Activated T-cell treated with anti-CD3 and anti-CD28 coated beads for 1 hour (primary cell): ENCODE measurements around the gene YAF2.
"Not testable (repeated sequence)": the region's sequence is repeated elsewhere in the genome, so short reads cannot be mapped to it uniquely, and the experiment has no call there.

Experiments used
- DNase-seq: peaks from one replicate; pipeline ENCODE4 v3.0.0-alpha.2; 2020; ENCODE audit warnings: low read depth

Gene YAF2

DNA sequence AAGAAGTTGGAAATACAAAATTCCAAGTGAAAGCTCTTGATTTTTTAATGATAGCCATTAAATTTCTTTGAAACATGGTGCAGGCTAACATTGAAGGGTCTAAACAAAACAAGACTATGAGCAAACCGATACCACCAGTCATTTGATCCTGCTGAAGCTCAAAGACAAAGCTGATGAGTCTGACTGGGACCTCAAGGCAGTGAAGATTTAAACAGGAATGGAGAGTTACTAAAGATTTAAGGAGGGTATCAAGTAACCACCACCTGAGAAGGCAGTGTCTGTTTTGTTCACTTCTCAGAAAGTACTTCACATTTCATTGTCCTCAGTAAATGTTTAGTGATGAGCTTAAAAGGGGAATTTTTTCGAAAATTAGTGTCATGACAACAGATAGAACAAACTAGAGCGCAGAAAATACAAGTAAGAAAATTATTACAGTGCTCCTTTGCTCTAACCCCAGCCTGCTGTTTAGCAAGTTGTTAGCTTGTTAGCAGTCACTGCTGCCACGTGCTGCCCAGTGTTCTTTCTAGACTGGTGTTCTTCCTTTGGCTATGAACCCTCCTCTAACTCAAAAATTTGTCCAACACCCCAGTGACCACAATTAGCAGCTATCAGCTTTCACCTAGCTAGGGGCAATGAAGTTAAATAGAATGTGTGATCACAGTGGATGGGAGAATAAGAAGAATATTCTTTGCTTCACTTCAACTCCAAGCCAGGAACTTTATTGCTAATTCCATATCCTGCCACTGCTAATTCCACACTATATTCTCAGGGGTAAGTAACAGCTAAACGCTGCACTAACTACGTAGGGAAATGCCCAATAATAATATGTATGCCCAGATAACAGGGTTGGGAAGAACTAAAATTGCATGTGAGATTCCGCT is 41.1 kb downstream of the YAF2 start:
- DNase-seq = no peak

DNA sequence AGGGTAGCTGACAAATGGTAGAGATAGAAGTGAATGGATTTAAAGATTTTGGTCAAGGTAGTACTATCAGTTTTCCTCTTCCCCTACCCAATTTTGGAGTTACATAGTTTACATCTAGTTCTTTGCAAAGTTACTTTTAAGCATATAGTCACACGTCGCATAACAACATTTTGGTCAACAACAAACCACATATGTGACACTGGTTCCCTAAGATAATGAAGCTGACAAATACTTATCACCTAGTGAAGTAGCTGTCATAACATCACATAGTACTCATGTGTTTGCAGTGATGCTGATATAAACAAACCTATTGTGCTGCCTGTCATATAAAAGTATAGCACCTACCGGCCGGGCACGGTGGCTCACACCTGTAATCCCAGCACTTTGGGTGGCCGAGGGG is 45.4 kb downstream of the YAF2 start:
- no peak for DNase-seq

DNA sequence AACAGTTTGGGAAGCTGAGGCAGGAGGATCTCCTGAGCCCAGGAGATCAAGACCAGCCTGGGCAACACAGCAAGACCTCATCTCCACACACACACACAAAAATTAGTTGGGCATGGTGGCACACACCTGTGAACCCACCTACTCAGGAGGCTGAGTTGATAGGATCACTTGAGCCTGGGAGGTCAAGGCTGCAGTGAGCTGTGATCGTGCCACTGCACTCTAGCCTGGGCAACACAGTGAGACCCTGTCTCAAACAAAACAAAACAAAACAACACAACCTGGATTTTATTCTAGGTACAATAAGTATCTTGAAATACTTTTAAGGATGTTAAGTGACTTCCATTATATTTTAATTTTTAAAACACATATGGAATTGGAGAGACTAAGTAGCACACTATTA is 45.8 kb downstream of the YAF2 start:
- DNase-seq = no peak

DNA sequence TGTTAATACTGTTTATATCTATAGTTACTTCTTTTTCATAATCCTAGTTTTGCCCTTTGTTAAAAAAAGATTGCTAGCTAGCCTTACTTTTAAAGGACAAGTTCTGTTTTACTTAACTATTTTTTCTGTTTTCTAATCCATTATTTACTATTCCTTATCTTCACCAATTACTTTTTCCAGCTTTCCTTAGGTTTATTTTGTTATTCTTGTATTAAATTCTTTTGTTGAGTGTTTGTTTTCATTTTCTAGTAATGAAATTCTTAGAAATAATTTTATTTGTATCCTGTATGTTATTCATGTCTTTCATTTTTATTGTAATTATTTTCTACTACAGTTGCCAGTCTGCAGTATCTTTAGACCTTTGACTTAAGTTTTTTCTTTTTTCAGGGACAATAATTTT is 47.7 kb downstream of the YAF2 start:
- no peak for DNase-seq

DNA sequence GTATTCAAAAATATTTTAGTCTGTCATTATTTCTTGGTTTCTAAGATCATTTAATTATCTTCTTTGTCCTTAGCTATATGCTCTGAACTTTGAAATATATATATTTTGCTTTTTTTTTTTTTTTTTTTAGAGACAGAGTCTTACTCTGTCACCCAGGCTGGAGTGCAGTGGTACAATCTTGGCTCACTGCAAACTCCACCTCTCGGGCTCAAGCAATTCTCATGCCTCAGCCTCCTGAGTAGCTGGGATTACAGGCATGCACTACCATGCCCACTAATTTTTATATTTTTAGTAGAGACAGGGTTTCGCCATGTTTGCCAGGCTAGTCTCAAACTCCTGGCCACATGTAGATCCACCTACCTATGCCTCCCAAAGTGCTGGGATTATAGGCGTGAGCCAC is 49.8 kb downstream of the YAF2 start:
- DNase-seq = not testable (repeated sequence)

DNA sequence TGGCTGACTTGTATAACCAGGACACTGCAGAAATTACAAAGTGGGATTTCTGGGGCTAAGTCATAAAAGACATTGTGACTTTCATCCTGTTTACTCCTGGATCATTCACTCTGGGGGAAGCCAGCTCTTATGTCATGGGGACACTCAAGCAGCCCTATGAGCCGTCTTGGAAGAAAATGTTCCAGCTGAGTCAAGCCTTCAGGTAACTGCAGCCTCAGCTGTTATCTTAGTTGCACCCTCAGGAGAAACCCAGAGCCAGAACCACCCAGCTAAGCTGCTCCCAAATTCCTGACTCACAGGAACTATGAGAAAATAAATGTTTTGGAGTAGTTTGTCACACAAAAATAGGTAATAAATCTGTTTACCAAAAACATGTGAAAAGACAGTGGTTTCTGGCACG is 50.2 kb downstream of the YAF2 start:
- no peak for DNase-seq

DNA sequence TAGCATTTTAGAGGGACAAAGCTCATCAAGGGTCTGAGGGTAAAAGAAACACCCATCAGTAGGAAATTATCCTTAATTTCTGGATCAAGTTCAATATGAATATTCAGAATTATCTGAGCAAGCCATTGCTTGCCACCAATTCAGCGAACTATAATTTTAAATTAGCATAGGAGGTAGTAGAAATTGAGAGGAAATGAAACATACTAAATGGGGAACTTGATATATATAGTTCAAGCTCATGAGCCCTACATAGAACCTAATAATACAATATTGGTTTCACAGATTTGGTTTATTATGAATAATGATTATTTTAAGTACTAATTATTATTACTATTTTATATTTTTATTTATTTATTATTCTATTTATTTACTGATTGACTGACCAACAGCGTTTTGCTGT is 51.3 kb downstream of the YAF2 start:
- DNase-seq = no peak

DNA sequence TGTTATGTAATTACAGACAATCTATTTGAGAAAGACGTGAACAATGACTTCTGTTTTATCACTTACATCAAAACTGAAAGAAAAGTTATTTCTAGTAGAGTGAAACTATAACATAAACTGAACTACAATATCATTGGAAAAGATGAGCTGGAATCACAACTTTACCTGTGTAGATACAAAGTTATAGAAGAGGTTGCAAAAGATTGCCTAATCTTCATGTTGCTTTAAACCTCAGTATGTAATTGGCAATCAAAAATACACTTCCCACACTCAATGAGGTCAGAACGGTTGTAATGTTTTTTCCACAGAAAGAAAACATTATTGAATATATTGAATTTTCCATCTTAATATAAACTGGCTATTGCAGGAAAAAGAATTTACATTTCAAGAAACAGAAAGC is 55.7 kb downstream of the YAF2 start:
- no peak for DNase-seq

DNA sequence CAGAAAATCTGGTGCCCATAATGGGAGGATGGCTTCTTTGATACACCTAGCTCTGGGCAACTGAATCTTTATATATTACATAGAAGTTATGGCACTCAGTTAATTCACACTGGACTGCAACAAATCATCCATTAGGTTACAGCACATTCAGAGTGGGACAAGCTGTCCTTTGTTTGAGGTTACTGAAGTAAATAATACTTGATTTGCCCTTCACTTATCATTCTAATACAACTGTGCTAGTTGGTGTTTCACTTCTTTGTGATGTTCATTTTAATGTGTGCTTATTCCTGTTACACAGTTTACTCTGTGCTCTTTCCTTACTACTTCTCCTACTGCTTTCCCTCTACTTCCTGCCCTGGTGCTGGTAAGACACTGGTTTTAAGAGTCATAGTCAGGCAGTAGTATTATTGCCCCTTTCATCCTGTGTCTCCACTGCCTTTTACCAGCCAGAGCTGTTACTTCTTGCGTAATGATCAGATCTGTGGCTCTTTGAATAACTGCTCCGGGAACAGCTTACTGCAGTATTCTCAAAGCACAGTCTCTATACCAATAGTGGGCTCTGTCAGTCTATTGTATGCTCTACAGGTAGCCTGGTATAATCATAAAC is 57.0 kb downstream of the YAF2 start:
- no peak for DNase-seq

DNA sequence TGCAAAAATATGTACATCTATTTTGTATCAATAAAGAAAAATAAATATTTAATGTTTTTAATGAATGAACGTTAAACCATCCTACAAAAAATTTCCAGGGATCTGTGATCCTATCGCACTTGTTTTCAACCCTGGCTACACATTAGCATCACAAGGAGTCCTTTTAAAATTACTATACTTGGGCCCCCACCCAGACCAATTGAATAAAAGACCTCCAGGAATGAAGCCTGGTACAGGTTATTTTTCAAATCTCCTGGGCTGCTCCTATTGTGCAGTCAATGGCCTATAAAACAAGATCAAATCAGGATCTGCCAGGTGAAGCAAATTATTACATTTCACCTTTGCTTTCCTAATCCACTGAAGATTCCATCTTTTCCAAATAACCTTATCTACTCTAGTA is 59.9 kb downstream of the YAF2 start:
- DNase-seq = no peak

DNA sequence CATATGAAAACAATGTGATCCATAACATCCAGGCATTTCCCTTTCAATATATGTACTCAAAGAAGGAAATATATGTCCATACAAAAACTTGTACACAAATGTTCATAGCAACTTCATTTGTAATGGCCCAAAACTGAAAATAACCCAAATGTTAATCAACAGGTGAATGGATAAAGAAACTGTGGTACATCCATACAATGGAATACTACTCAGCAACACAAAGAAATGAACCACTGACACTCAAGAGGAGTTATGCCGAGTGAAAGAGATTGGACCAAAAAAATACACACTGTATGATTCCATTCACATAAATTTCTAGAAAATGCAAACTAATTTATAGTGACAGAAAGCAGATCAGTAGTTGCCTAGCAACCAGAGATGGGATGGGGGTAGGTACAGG is 63.1 kb downstream of the YAF2 start:
- no peak for DNase-seq

DNA sequence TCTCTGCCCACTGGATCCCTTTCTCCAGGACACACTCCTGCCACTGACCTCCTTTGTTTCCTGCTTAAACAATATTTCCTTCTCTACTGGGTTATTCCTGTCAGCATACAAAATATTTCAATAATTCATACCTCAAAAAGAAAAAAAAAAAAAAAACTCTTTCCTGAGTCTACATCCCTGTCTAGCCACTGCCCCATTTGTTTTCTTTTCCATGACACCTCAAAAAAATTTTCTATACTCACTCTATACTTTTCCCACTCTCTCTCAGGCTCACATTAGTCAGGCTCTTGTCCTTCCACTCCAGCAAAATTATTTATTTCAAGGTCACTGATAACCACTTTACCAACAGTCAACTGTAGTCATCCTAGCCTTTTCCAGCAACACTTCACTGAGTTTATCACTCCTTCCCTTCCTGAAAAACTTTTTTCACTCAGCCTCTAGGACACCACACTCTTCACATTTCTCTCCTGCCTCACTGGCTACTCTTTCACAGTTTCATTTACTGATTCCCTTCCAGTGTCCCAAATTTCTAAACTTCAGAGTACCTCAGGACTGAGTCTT is 64.0 kb downstream of the YAF2 start:
- no peak for DNase-seq

DNA sequence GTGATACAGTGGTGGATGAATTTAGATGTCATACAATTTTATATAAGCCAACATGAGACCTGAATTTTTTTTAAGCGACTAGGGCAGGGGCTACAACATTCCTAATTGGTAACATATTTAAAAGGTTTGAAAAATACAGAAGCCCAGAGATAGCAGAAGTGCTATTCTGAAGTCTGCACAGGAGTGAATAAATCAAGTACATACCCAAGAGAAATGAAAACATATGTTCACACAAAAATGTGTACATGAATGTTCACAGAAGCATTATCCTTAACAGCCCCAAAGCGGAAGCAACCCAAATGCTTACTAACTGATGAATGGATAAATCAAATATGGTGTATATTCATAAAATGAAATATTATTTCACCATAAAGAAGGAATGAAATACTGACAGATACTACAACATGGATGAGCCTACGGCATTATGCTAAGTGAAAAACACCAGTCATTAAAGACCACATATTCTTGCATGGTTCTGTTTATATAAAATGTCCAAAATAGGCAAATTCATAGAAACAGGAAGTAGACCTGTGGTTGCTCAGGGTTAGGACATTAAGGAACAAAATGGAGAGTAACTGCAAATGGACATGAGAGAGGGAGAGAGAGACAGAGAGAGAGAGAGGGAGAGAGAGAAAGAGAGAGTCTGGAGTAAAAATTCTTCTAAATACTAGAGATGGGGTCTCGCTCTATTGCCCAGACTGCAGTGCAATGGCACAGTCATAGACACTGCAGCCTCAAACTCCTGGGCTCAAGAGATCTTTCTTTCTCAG is 65.4 kb downstream of the YAF2 start:
- no peak for DNase-seq

DNA sequence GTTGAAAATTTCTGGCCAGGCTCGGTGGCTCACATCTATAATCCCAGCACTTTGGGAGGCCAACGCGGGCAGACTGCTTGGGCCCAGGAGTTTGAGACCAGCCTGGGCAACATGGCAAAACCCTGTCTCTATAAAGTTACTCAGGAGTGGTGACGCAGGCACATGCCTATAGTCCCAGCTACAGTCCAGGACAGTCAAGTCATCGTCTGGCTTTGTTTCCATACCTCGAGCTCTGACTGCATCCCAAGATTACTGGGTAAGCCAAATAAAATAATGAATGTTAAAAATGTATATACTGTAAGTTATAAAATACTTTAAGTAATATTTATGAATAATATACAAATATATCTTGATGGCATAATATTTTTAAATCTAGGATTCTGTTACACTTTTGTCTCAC is 70.3 kb downstream of the YAF2 start:
- DNase-seq = no peak

DNA sequence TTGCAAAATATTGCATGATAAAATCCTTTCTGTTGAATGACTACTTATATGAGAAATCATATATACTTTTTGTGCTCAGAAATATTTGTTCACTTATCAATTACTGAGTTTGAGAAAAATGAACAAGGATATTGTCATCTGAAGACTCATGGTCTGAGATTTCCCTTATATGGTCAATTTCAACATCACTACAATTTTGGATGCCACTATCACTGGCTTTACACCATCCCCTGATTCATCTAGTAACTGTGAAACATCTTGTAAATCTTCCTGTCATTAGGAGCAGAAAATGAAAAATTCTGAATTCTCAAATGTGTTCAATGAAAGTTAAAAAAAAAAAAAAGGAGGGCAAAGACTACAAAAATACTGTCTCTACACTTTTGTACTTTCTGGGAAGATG is 71.5 kb downstream of the YAF2 start:
- DNase-seq = no peak

DNA sequence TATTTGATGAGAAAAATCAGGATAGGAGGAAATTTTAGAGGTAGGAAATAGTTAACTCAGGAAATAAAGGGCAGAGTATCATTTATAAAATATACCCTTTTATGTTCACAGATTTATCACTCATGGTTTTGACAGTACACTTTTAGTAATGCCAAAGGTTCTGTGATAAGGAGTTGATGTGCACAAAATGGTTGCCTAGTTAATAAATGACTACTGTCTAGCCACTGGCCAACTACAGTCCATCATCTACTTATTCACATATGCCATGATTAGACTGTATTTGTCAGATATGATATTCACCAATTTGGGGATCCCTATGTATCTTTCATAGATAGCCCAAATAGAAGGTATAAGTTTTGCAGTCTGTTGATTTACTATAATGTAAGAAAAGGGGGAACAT is 74.1 kb downstream of the YAF2 start:
- DNase-seq = no peak

DNA sequence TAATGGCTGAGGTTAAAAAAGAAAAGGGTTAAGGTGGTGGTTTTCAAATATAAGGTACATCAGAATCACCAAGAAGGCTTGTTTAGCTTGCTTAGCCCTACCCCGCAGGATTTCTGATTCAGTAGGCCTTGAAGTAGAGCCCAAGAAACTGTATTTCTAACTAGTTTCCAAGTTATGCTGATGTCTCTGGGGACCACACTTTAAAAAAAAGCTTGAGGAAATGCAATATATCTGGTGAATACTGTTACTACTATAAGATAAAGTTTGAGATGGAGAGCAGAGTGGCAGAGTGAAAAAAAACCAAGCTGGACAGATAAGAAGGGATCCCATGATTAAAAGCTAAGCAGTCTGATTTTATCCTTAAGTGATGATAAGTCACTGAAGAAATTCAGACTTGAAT is 75.1 kb downstream of the YAF2 start:
- no peak for DNase-seq

DNA sequence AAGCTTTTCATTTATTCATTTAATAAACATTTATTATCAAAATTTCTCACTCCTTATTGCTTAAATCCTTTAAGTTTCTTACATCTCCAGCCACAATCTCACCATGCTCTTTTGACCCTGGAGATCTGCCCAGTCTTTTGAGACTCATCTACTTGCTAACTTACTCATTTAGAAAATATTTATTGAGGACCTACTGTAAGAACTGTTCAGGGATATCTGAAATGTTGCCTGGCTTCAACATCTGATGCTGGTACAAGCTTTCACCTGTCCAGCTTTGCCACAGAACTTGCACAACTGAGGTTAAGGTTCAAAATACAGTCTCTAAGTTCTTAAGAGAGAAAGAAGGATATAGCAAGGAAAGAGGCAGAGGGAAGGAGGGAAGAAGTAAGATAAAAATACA is 75.9 kb downstream of the YAF2 start:
- DNase-seq = no peak

DNA sequence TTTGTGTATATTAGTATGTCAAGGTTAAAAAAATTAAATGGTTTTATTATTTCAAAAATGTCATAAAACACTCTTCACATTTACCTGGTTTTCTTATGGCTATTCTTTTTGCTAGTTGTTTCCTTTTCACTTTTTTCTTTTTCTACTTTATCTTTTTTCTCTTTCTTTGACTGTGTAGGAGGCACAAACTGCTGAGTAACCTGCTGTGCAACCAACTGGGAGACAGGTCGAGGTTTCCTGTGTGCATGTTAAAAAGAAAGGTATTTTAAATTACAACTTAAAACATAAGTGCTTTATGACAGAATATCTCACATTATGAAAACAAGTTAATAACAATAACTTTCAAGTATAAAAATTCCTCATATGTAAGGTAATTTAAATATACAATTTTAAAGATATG is 76.5 kb downstream of the YAF2 start:
- no peak for DNase-seq

DNA sequence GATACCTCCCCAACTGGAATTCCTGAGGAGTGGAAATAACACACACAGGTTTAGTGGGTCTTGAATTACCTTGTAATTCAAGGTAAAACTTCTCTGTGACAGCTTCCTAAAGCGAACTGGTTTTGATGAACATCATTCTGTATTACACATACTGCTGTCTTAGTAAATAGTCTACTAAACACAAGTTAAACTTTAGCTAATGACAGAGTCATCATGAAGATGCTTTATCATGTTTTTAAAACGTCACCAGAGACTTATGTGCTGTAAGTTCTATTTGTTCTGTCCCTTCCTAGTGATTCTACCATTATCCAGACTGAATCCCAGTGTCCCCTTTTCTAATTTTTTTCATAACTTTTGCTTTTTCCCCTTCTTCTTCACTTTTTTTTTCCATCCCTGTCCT is 81.8 kb downstream of the YAF2 start:
- no peak for DNase-seq

DNA sequence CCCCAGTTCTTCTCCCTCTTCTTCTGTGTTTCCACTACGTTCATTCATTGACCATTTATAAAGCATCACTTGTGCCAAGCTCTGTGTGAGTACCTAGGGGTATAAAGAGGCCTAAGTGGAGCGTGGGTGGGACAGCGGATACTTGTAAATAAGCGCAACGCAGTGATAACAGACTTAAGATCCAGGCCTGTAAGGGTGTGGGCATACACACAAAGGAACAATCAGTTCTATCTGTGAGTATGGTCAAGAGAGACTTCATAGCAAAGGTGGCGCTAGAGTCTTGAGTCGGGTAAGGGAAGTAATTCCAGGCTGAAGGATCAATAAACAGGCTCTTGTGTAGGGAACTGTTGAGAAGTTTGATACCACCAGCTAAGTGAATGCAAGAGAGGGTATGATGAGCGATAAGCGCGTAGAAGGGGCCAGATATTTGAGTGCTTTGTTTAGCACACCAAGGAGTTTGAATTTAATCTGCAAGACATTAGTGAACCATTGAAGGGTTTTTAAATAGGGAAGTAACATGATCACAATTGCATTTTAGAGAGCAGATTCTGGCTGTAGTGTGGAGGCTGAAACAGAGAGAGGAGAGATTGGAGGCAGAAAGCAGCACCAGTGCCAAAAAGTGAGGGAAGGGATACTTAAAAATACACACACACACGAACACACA is 92.4 kb downstream of the YAF2 start:
- no peak for DNase-seq

DNA sequence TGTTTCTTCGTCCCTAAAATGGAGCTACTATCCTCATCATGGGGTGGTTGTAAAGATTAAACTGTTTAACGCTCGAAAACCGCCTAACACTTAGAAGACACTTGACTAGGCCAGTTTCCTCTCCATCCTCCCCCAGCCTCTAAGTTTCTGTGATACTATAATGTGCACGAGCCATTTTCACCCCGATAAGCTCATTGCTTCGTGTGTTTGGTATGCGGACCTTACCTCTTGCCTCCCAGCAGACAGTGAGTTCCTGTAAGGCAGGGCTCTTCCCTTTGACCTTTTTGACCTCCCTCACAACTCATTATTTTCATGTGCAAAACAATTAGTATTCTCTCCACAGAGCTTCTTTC is 92.9 kb downstream of the YAF2 start:
- no peak for DNase-seq
